HG03039 (cell line): ENCODE measurements around the gene OR51T1.
"Not testable (repeated sequence)": the region's sequence is repeated elsewhere in the genome, so short reads cannot be mapped to it uniquely, and the experiment has no call there.

ENCODE experiments used
- ATAC-seq: cut with Tn5 transposase; IDR thresholded peaks from one replicate; pipeline ENCODE4 v1.9.1; 2021; ENCODE audit warnings: mild to moderate bottlenecking, moderate library complexity; ENCODE audit not compliant: unreplicated experiment

OR51T1 gene

DNA sequence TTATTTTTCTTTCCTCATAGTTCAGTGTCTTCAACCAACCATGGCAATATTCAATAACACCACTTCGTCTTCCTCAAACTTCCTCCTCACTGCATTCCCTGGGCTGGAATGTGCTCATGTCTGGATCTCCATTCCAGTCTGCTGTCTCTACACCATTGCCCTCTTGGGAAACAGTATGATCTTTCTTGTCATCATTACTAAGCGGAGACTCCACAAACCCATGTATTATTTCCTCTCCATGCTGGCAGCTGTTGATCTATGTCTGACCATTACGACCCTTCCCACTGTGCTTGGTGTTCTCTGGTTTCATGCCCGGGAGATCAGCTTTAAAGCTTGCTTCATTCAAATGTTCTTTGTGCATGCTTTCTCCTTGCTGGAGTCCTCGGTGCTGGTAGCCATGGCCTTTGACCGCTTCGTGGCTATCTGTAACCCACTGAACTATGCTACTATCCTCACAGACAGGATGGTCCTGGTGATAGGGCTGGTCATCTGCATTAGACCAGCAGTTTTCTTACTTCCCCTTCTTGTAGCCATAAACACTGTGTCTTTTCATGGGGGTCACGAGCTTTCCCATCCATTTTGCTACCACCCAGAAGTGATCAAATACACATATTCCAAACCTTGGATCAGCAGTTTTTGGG, at the start of gene OR51T1:
Gene OR51T1 (plus strand): TSS at position 41 of the 641 bp plus-strand sequence. CDS start 0 bp downstream, at position 41.
- no peak for ATAC-seq

DNA sequence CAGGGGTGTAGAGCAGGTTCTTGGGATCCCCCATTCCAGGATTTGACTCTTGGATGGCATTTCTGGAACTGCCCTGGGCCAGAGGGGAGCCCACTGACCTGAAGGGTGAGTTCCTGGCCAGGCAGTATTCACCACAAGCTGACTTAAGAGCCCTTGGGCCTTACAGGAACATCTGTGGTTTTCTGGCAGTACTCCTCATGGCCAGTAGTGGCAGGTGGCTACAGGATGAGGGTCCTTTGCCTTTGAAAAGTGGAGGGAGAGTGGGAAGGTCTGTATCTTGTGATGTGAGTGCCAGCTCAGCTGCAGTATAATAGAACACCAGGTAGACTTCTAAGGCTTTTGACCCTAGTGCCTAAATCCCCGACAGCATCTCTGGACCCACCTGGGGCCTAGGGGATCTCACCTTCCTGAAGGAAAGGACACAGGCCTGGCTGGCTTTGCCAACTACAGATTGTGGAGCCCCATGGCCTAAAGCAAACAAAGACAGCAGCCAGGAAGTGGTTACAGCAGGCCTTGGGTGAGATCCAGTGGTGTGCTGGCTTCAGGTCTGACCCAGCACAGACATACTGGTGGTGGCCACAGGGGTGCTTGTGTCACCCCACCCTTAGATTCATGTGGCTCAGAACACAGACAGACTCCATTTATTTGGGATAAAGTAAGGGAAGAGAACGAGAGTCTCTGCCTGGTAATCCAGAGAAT, 41.7 kb upstream of the OR51T1 start:
- no peak for ATAC-seq

DNA sequence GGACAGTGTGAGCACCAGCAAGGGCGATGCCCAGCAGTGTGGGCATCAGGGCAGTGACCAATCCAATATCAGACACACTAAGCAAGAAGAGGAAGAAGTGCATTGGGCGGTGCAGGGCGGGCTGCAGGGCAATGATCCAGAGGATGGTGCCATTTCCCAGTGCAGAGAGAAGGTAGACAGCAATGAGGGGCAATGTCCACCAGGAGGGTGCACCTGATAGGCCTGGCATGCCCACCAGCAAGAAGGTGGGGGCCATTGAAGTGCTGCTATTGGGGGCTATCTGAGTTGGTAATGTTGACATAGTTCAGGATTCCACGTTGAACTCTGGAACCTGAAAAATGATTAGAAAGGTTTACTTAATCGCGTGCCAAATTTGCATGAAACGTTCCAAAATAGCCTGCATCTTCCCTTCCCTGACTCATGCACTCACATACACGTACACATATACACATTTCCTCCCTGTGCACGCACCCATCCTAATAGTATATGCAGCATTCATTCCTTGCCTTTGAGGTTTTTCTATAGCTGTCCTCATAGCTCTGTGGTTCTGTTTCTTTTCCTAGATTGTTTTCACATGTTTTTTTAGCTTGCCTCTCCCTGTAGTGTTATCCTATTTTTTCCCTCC, 32.7 kb upstream of the OR51T1 start, which contains the start of gene OR51S1:
Gene OR51S1 (minus strand): TSS at position 301 of the 625 bp plus-strand sequence. CDS start 0 bp downstream, at position 301.
- ATAC-seq = no peak

- no peak for ATAC-seq
Measured at GRCh38 chr11:4851033-4851432, 30.7 kb upstream of the OR51T1 start.

- not testable (repeated sequence) for ATAC-seq
Measured at GRCh38 chr11:4854286-4854685, 27.4 kb upstream of the OR51T1 start.

DNA sequence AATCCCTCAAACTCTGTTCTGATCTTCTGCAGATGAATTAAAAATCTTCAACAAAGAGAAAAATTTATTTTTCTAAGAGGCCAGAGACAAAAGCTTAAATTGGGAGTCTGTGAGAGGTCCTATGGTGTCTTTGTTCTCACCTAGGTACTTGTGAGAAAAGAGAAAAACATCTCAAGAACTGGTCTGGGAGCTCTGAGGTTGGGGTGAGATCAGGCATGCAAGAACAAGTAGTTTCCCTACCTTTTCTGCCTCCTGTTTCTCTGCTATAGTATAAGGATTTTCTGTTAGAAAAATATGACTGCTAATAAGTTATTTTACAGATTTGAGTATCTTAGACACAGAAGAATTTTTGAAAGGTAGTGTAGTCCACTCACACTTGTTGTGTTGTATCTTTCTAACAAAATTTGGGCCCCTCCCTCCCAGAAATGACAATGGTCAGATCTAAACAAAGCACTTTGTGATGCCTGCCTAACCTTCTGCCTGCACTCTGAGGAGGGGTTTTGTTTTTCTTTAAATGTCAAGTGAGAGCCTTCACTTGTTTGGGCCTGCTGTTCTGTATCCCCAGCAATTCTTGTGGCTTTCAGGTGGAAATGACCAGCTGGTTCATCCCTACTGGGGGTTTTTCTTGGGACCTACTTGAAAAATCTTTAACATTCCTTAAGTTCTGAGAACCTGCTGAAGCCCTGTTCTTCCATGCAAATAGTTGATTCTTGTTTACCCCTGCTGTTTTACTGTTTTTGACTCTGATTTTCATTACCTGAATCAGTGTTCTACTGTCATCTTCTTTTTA, 19.1 kb upstream of the OR51T1 start:
- no peak for ATAC-seq

- ATAC-seq = no peak
Measured at GRCh38 chr11:4863876-4864275, 17.8 kb upstream of the OR51T1 start.

- no peak for ATAC-seq
Measured at GRCh38 chr11:4865855-4866254, 15.8 kb upstream of the OR51T1 start.

DNA sequence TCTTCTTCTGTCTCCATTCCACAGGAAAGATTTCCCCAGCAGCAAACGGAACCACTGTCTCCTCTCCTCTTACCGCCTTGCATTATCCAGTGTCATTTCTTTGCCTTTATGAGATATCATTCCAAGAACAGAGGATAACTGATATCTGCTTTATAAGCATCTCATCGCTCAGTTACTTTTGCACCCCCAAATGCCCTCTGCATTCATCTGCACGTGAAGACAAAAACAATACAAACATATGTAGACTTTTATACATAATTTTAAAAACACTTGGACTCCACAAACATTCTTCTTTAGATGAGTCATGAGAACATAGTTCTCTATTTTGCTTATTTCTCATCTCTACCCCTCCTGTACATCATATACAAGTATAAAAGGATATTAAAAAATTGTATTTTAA, 512 bp upstream of the OR51T1 start:
- ATAC-seq = no peak

DNA sequence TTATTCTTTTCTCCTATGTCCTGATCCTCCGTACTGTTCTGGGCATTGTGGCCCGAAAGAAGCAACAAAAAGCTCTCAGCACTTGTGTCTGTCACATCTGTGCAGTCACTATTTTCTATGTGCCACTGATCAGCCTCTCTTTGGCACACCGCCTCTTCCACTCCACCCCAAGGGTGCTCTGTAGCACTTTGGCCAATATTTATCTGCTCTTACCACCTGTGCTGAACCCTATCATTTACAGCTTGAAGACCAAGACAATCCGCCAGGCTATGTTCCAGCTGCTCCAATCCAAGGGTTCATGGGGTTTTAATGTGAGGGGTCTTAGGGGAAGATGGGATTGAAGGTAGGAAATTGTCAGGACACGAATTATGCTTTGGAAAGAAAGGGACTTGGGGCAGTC, 843 bp downstream of the OR51T1 start:
- ATAC-seq = no peak

DNA sequence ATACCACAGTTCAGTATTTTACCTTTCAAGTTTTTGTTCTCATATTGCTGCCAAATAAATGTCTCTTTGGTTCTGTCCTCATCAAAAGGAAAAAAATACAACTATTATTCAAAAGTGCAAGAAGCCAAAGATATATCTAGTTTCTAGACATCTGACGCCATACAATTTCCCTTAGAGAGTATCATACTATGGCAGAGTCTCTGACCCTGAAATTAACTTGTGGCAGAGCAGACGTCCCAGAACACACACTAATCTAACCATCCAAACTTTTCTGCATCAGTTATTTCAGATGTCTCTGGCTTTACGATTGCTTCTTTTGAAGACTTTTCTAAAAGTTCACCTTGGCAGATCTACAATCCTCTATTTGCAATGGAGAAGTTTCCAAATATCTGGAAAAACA, 2.7 kb downstream of the OR51T1 start:
- ATAC-seq = no peak

- ATAC-seq = no peak
Measured at GRCh38 chr11:4886186-4886585, 4.5 kb downstream of the OR51T1 start.

DNA sequence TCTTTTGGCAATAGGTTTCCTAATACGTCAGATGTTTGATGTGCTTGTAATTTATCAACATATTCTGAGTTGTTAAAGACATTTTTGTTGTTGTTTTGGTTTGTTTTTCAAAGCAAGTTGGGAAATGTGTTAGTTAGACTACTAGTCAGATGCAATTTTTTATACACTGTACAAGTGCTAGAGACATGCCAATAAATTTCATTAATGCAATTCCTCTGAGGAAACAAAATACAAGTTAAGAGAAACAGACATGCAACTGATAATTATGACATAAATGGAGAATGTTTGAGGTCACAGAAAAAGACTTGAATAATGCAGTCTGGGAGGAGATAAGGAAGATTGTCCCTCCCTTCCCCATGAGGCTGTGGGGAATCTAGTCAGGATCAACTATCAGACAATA, 5.9 kb downstream of the OR51T1 start:
- ATAC-seq = no peak

DNA sequence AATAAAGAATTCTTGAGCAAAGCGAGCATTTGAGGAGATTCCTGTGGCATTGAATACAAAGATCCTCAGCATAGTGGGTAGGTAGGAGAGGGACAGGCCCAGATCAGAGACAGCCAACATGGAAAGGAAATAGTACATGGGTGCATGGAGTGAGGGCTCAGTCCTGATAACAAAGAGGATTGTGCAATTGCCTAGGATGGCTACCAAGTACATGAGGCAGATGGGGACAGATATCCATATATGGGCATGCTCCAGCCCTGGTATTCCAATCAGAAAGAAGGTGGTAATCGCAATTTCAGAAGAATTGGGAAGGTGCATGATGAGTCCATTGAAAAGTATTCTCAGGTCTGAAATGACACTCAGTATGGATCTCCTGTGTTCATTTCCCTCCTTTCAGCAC, 8.6 kb downstream of the OR51T1 start:
- no peak for ATAC-seq

GRCh38 chr11:4891996-4892640, 10.4 kb downstream of the OR51T1 start:
- ATAC-seq = no peak

GRCh38 chr11:4903484-4903883, 21.8 kb downstream of the OR51T1 start, which contains the start of gene OR51A7:
Gene OR51A7 (plus strand): TSS chr11:4903783. CDS start chr11:4907370, 3,587 bp downstream.
- ATAC-seq = no peak

DNA sequence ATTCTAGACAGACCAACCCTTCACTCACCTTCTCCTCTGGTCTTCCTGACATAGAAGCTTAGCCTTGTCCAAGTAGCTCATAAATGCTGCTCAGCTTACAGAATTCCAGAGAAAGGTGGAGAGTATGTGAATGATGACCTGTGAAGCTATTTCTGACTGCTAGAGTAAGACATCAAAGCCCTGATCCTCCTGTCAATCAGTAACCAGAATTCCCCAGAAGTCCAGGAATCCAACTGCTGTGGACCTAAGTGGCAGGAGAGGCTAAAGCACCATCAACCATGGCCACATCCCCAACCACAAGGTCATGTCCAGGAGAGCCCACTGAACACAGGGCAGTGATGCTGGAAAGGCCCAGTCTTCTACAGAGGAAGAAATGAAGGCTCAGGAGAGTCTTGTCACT, 34.9 kb downstream of the OR51T1 start:
- ATAC-seq = no peak

- ATAC-seq = no peak
Measured at GRCh38 chr11:4919250-4919649, 37.5 kb downstream of the OR51T1 start, which contains the start of gene OR51G2. Gene OR51G2 (minus strand): TSS chr11:4919350. CDS start chr11:4915663, 3,687 bp downstream.

GRCh38 chr11:4921796-4922195, 40.1 kb downstream of the OR51T1 start:
- no peak for ATAC-seq

GRCh38 chr11:4922304-4922703, 40.6 kb downstream of the OR51T1 start:
- no peak for ATAC-seq

GRCh38 chr11:4924239-4924638, 42.5 kb downstream of the OR51T1 start, which contains the start of gene OR51G1:
Gene OR51G1 (minus strand): TSS chr11:4924339. CDS start chr11:4924339, 0 bp downstream.
- ATAC-seq = no peak
